Measurements from ENCODE around the gene TBC1D14. TPM values are rescaled to one million over a fixed set of nuclear protein-coding genes. Genes with fewer than 3 reads are reported as not detected.

TBC1D14 gene
- total and polyA plus RNA-seq, 9 of the 15 experiments (the other 6 are each of a cell fraction or from before 2014, with no cell fraction given), result 2.1 to 59.6 (median 44.8) TPM

- H3K9me1 ChIP-seq (ENCODE audit: control insufficient read depth, insufficient read depth, low read length), result peaks cover 3% of the 10 kb centered on the region
- ATAC-seq, result no peak
- H3K9ac ChIP-seq (ENCODE audit: insufficient read depth in 1 of 2, low read depth in 2 of 2, low read length in 2 of 2), result no peak overlapping the region
- peaks cover 52% of the 10 kb centered on the region for H4K20me1 ChIP-seq (replicated peaks; ENCODE audit: control insufficient read depth, insufficient read depth, low read length)
- intact Hi-C loops (cut with micrococcal nuclease), result loop anchor here (2.0 kb wide), 1 partner anchor 27 kb away; no protein-coding TSS in a partner anchor
- H3K79me2 ChIP-seq (ENCODE audit: control insufficient read depth, insufficient read depth, low read length), result peaks cover 76% of the 10 kb centered on the region
- no peaks in the 10 kb centered on the region for H3K27me3 ChIP-seq (ENCODE audit: control insufficient read depth in 2 of 2, insufficient read depth in 2 of 2, low read length in 2 of 2)
- 94% methylated on average over 16 of the region's 16 CpGs for WGBS (ENCODE audit: insufficient coverage, low coverage, missing lambda C conversion rate)
- H2AFZ ChIP-seq (ENCODE audit: low read depth, low read length), result no peak overlapping the region
- in situ Hi-C loops (cut with MboI), result no loop called here
- no peaks in the 10 kb centered on the region for H3K9me3 ChIP-seq (replicated peaks; ENCODE audit: control insufficient read depth, insufficient read depth, low read depth, low read length)
- no TSS peak for BruUV-seq (replicated peaks)
- H3K4me3 ChIP-seq, result no peak overlapping the region
- FAIRE-seq, result no peak
- no peak overlapping the region for H3K4me2 ChIP-seq (ENCODE audit: insufficient read depth, low read length)
- no peak overlapping the region for H3K27ac ChIP-seq (ENCODE audit: extremely low read depth, low read depth, low read length)
- H3K4me1 ChIP-seq (replicated peaks in 1 of 2; ENCODE audit: control insufficient read depth in 2 of 2, insufficient read depth in 2 of 2, low read length in 2 of 2), result peaks cover 36 to 39% of the 10 kb centered on the region in 2 experiments
- ChIA-PET CTCF (ENCODE audit: low intra/inter-chr PET ratio) (no interaction called here), POLR2A (interaction anchor here (0.9 kb wide), 1 partner anchor 38 kb away, joined by 3 read pairs; no protein-coding TSS in a partner anchor)
- peaks cover 59% of the 10 kb centered on the region; the same call in 2 of the 3 replicates for H3K36me3 ChIP-seq (ENCODE audit: control insufficient read depth, insufficient read depth, low read length)
- DNase-seq (ENCODE audit: extremely low read depth in 1 of 4, low spot score in 3 of 4), result no peak
- TF ChIP-seq NCOA6 (IDR thresholded peaks at IDR 0.05) (no peak), POLR2AphosphoS5 (IDR thresholded peaks at IDR 0.05; ENCODE audit: control insufficient read depth, insufficient read depth, low read depth, low read length) (no peak), LARP7 (IDR thresholded peaks at IDR 0.05) (no peak), CBFB (CRISPR knock-in tag; IDR thresholded peaks at IDR 0.05) (no peak), ZNF24 (IDR thresholded peaks at IDR 0.05) (no peak), BRD9 (IDR thresholded peaks at IDR 0.05; ENCODE audit: low read depth, partially characterized antibody) (no peak), ELF2 (CRISPR knock-in tag; IDR thresholded peaks at IDR 0.05) (no peak), SMARCE1 (IDR thresholded peaks at IDR 0.05) (no peak), SMAD1 (IDR thresholded peaks at IDR 0.05; ENCODE audit: low read depth, low read length, partially characterized antibody) (no peak), HDAC1 (IDR thresholded peaks at IDR 0.05) (no peak)
Observed at GRCh38 chr4:6943885-6944225, 34.2 kb downstream of the TBC1D14 start.

All from K562 (cell line).